ENCODE data around the gene NAXD.

The NAXD gene

GRCh38 chr13:110646442-110647364 is 31.4 kb downstream of the NAXD start:
- Histone ChIP-seq H3K4me1 (ENCODE audit: control insufficient read depth, insufficient read depth, low read length) (peaks cover 10% of the 10 kb centered on the region; the same call in 1 of the 2 replicates), H3K9me3 (ENCODE audit: control insufficient read depth, insufficient read depth, low read depth, low read length) (no peaks in the 10 kb centered on the region), H3K27me3 (ENCODE audit: control insufficient read depth, insufficient read depth, low read length) (no peaks in the 10 kb centered on the region), H3K4me3 (ENCODE audit: low read depth, low read length) (no peak overlapping the region), H3K9ac (ENCODE audit: low read length) (no peak overlapping the region), H3K27ac (ENCODE audit: low read depth, low read length) (no peak overlapping the region), H3K36me3 (ENCODE audit: control insufficient read depth, insufficient read depth, low read length) (peaks cover 37% of the 10 kb centered on the region)

DNA sequence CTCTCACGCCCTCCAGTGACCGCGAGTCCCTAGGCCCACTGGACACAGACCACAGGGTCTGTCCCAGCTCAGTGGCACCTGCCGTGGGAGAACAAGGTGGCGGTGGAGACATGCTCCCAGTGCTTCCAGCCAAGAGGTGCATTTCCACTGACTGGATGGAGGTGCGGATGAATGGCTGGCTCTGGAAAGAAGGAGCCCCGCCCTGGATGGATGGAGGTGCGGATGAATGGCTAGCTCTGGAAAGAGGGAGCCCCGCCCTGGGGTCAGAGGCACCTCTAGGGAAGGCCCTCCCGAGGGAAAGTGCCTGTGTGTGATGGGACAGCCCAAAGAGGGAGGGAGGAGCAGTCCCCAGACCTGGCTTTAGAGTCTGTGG is 32.0 kb downstream of the NAXD start:
- Histone ChIP-seq H3K4me3 (ENCODE audit: low read depth, low read length) (no peak overlapping the region), H3K36me3 (ENCODE audit: control insufficient read depth, insufficient read depth, low read length) (peaks cover 31% of the 10 kb centered on the region), H3K9ac (ENCODE audit: low read length) (no peak overlapping the region), H3K27ac (ENCODE audit: low read depth, low read length) (no peak overlapping the region), H3K27me3 (ENCODE audit: control insufficient read depth, insufficient read depth, low read length) (no peaks in the 10 kb centered on the region), H3K9me3 (ENCODE audit: control insufficient read depth, insufficient read depth, low read depth, low read length) (no peaks in the 10 kb centered on the region), H3K4me1 (ENCODE audit: control insufficient read depth, insufficient read depth, low read length) (peaks cover 10% of the 10 kb centered on the region; the same call in 1 of the 2 replicates)

DNA sequence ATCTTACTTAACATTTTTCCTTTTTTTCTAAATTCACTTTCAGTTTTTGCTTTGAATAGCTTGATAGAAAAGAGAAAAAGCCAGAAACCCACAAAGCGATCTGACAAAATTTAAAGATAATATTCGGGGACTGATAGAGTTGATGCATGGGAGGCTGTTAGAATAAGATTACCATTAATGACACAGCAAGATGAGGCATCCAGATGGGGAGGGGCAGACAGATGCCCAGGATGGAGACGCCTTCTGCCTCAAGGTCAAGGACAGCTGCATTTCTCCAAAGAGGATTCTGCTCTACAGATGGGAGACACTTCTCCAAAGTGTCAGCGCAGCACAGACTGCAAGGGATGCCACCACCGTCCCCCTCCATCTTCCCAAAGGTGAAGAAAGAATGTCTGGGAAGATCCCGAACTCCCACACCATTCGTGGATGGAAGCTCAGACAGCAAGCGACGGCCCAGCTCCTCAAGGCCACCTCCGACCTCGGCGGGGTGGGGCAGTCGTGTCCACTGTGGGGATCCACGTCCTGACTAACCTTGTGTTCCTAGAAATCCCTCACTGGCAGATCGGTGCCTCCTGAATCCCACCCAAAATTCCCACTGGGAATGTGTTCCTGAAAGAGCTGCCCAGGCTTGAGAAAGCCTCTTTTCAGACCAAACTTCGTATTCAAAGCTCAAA is 32.9 kb downstream of the NAXD start:
- no peaks in the 10 kb centered on the region for H3K27me3 ChIP-seq (ENCODE audit: control insufficient read depth, insufficient read depth, low read length)
- H3K27ac ChIP-seq (ENCODE audit: low read depth, low read length) = no peak overlapping the region
- H3K4me3 ChIP-seq (ENCODE audit: low read depth, low read length) = no peak overlapping the region
- peaks cover 24% of the 10 kb centered on the region for H3K36me3 ChIP-seq (ENCODE audit: control insufficient read depth, insufficient read depth, low read length)
- H3K9me3 ChIP-seq (ENCODE audit: control insufficient read depth, insufficient read depth, low read depth, low read length) = no peaks in the 10 kb centered on the region
- H3K4me1 ChIP-seq (ENCODE audit: control insufficient read depth, insufficient read depth, low read length) = peaks cover 10% of the 10 kb centered on the region; the same call in 1 of the 2 replicates
- H3K9ac ChIP-seq (ENCODE audit: low read length) = no peak overlapping the region

- peaks cover 21% of the 10 kb centered on the region for H3K36me3 ChIP-seq (ENCODE audit: control insufficient read depth, insufficient read depth, low read length)
- no peak overlapping the region for H3K9ac ChIP-seq (ENCODE audit: low read length)
- peaks cover 10% of the 10 kb centered on the region; the same call in 1 of the 2 replicates for H3K4me1 ChIP-seq (ENCODE audit: control insufficient read depth, insufficient read depth, low read length)
- no peak overlapping the region for H3K27ac ChIP-seq (ENCODE audit: low read depth, low read length)
- no peaks in the 10 kb centered on the region for H3K27me3 ChIP-seq (ENCODE audit: control insufficient read depth, insufficient read depth, low read length)
- H3K9me3 ChIP-seq (ENCODE audit: control insufficient read depth, insufficient read depth, low read depth, low read length) = no peaks in the 10 kb centered on the region
- H3K4me3 ChIP-seq (ENCODE audit: low read depth, low read length) = no peak overlapping the region
Measured at GRCh38 chr13:110648848-110649421, 33.6 kb downstream of the NAXD start.

DNA sequence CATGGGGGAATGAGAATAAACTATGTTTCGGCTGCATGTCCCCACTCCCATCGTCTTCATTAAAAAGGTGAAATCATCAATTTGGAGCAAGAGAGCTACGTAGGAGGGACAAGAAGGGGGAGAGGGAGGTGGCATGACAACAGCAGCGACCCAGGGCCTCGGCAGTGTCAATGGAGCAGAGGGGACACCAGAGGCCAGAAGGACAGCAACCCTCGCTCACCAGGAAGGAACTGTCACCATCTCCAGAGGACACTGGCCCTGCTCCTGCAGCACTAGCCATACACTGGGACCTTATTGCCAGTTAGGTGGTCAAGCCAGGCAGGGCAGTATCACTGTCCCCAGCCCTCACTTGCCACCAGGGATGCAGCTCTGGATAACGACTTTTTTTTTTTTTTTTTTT is 34.2 kb downstream of the NAXD start:
- H3K27me3 ChIP-seq (ENCODE audit: control insufficient read depth, insufficient read depth, low read length) = no peaks in the 10 kb centered on the region
- H3K4me3 ChIP-seq (ENCODE audit: low read depth, low read length) = no peak overlapping the region
- no peaks in the 10 kb centered on the region for H3K9me3 ChIP-seq (ENCODE audit: control insufficient read depth, insufficient read depth, low read depth, low read length)
- peaks cover 7% of the 10 kb centered on the region; the same call in 1 of the 2 replicates for H3K4me1 ChIP-seq (ENCODE audit: control insufficient read depth, insufficient read depth, low read length)
- no peak overlapping the region for H3K9ac ChIP-seq (ENCODE audit: low read length)
- H3K36me3 ChIP-seq (ENCODE audit: control insufficient read depth, insufficient read depth, low read length) = peaks cover 18% of the 10 kb centered on the region
- no peak overlapping the region for H3K27ac ChIP-seq (ENCODE audit: low read depth, low read length)

GRCh38 chr13:110650436-110650835 is 35.1 kb downstream of the NAXD start:
- peaks cover 18% of the 10 kb centered on the region for H3K36me3 ChIP-seq (ENCODE audit: control insufficient read depth, insufficient read depth, low read length)
- H3K4me3 ChIP-seq (ENCODE audit: low read depth, low read length) = no peak overlapping the region
- H3K9ac ChIP-seq (ENCODE audit: low read length) = no peak overlapping the region
- 0 out of 2 replicates have a peak, but pooled peaks cover under 1% of the 10 kb centered on the region for H3K4me1 ChIP-seq (ENCODE audit: control insufficient read depth, insufficient read depth, low read length)
- no peaks in the 10 kb centered on the region for H3K9me3 ChIP-seq (ENCODE audit: control insufficient read depth, insufficient read depth, low read depth, low read length)
- H3K27ac ChIP-seq (ENCODE audit: low read depth, low read length) = no peak overlapping the region
- no peaks in the 10 kb centered on the region for H3K27me3 ChIP-seq (ENCODE audit: control insufficient read depth, insufficient read depth, low read length)

- peaks cover 18% of the 10 kb centered on the region for H3K36me3 ChIP-seq (ENCODE audit: control insufficient read depth, insufficient read depth, low read length)
- H3K9ac ChIP-seq (ENCODE audit: low read length) = no peak overlapping the region
- H3K27ac ChIP-seq (ENCODE audit: low read depth, low read length) = no peak overlapping the region
Measured at GRCh38 chr13:110651271-110651670, 35.9 kb downstream of the NAXD start.

GRCh38 chr13:110651726-110652230 is 36.4 kb downstream of the NAXD start:
- Histone ChIP-seq H3K36me3 (ENCODE audit: control insufficient read depth, insufficient read depth, low read length) (peaks cover 18% of the 10 kb centered on the region), H3K4me3 (ENCODE audit: low read depth, low read length) (no peak overlapping the region), H3K9me3 (ENCODE audit: control insufficient read depth, insufficient read depth, low read depth, low read length) (no peaks in the 10 kb centered on the region)

More at GRCh38 chr13:110651271-110651670, 35.9 kb downstream of the NAXD start:
- no peak overlapping the region for H3K4me3 ChIP-seq (ENCODE audit: low read depth, low read length)
- H3K9me3 ChIP-seq (ENCODE audit: control insufficient read depth, insufficient read depth, low read depth, low read length) = no peaks in the 10 kb centered on the region
- H3K27me3 ChIP-seq (ENCODE audit: control insufficient read depth, insufficient read depth, low read length) = no peaks in the 10 kb centered on the region
- H3K4me1 ChIP-seq (ENCODE audit: control insufficient read depth, insufficient read depth, low read length) = no peaks in the 10 kb centered on the region

DNA sequence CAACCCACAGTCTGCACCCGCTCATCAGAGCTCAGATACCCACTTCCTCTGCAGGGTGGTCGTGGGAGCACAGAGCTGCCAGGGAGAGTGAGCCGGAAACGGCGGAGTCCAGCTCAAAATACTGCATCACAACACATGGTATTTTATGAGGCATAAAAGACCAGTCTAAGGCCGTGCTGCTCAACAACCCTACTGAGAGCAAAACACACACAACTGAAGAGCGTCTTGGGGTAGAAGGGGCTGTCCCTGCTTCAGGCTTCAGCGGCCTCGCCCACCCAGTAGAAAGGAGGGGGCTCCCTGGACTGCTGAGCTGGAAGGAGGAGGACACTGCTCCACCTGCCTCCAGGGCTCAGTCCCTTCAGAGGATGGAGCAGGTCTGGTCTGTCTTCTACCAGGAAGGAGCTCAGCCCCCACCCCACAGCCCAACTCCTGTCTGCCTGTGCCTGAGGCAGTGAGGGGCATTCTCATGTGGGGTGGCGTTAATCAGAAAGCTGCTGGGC is 36.9 kb downstream of the NAXD start:
- H3K4me3 ChIP-seq (ENCODE audit: low read depth, low read length) = no peak overlapping the region
- no peak overlapping the region for H3K27ac ChIP-seq (ENCODE audit: low read depth, low read length)
- no peak overlapping the region for H3K9ac ChIP-seq (ENCODE audit: low read length)
- no peaks in the 10 kb centered on the region for H3K4me1 ChIP-seq (ENCODE audit: control insufficient read depth, insufficient read depth, low read length)
- peaks cover 18% of the 10 kb centered on the region for H3K36me3 ChIP-seq (ENCODE audit: control insufficient read depth, insufficient read depth, low read length)
- no peaks in the 10 kb centered on the region for H3K9me3 ChIP-seq (ENCODE audit: control insufficient read depth, insufficient read depth, low read depth, low read length)
- no peaks in the 10 kb centered on the region for H3K27me3 ChIP-seq (ENCODE audit: control insufficient read depth, insufficient read depth, low read length)

More at GRCh38 chr13:110651726-110652230, 36.4 kb downstream of the NAXD start:
- no peak overlapping the region for H3K9ac ChIP-seq (ENCODE audit: low read length)
- H3K4me1 ChIP-seq (ENCODE audit: control insufficient read depth, insufficient read depth, low read length) = no peaks in the 10 kb centered on the region
- H3K27me3 ChIP-seq (ENCODE audit: control insufficient read depth, insufficient read depth, low read length) = no peaks in the 10 kb centered on the region
- no peak overlapping the region for H3K27ac ChIP-seq (ENCODE audit: low read depth, low read length)

DNA sequence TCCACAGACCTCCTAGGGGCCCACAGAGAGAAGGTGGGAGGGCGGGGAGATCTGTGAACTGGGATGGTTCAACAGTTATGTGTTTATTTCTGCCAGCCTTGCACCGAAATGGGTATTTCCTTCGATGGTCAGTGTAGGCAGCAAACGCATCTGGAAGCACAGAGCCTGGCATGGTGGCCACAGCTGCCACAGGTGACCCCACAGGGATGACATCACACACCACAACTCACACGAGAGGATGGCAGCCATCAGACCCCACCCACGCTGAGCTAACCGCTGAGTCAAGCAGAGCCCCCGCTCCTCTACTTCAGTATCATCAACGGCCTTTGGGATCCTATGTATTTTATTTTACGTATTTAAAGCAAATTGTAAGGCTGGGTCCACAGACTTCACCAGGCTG is 37.4 kb downstream of the NAXD start:
- Histone ChIP-seq H3K27ac (ENCODE audit: low read depth, low read length) (no peak overlapping the region), H3K4me1 (ENCODE audit: control insufficient read depth, insufficient read depth, low read length) (no peaks in the 10 kb centered on the region), H3K9ac (ENCODE audit: low read length) (no peak overlapping the region), H3K4me3 (ENCODE audit: low read depth, low read length) (no peak overlapping the region), H3K9me3 (ENCODE audit: control insufficient read depth, insufficient read depth, low read depth, low read length) (peaks cover 1% of the 10 kb centered on the region; the same call in 1 of the 2 replicates), H3K36me3 (ENCODE audit: control insufficient read depth, insufficient read depth, low read length) (peaks cover 20% of the 10 kb centered on the region), H3K27me3 (ENCODE audit: control insufficient read depth, insufficient read depth, low read length) (no peaks in the 10 kb centered on the region)
